ENCODE measurements around the gene GNAQ.
"Not testable (repeated sequence)": the region's sequence is repeated elsewhere in the genome, so short reads cannot be mapped to it uniquely, and the experiment has no call there.

The GNAQ gene

GRCh38 chr9:77893706-77894105 lies 137.9 kb downstream of the GNAQ start:
- Mint-ChIP-seq H3K9me3 (no peaks in the 10 kb centered on the region), H3K27ac (no peak overlapping the region), H3K36me3 (ENCODE audit: low read depth) (peaks cover 12% of the 10 kb centered on the region), H3K27me3 (no peaks in the 10 kb centered on the region), H3K4me1 (ENCODE audit: low read depth) (peaks cover 23% of the 10 kb centered on the region), H3K4me3 (no peak overlapping the region)
- DNase-seq, result no peak

DNA sequence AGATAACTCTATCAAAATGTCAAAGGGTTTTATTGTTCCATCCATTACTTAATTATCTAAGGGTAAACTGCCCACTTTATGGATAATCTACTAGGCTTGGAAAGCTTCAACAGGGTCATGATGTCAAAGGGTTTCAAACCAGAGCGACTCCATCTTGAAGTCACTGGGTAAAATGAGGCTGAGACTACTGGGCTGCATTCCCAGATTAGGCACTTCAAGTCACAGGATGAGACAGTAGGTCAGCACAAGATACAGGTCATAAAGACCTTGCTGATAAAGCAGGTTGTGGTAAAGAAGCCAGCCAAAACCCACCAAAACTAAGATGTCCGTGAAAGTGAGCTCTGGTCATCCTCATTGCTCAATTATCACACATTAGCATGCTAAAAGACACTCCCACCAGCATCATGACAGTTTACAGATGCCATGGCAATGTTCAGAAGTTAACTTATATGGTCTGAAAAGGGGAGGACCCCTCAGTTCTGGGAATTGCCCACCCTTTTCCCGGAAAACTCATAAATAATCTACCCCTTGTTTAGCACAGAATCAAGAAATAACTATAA lies 138.6 kb downstream of the GNAQ start:
- H3K36me3 Mint-ChIP-seq (ENCODE audit: low read depth), result peaks cover 16% of the 10 kb centered on the region
- H3K4me1 Mint-ChIP-seq (ENCODE audit: low read depth), result peaks cover 23% of the 10 kb centered on the region
- no peak overlapping the region for H3K27ac Mint-ChIP-seq
- no peak for DNase-seq
- no peaks in the 10 kb centered on the region for H3K9me3 Mint-ChIP-seq
- H3K27me3 Mint-ChIP-seq, result no peaks in the 10 kb centered on the region
- no peak overlapping the region for H3K4me3 Mint-ChIP-seq

DNA sequence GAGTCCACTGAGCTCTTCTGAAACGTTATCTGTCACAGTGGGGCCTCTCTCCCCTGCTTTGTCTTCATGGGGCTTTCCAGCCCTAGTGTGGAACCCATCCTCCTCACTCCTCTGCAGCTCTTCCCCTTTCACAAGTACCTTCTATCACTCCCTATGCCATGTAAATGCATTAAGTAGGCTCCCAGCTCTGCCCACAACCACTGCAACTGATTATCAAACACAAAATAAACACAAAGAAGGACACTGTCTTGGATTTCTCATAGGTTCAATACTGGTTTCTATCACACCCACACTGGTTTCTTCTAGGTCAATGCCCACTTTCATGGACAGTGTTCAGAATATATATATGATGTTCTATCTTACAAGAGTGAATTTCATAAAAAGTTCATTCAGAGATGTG lies 139.4 kb downstream of the GNAQ start:
- Mint-ChIP-seq H3K27me3 (no peaks in the 10 kb centered on the region), H3K4me3 (no peak overlapping the region), H3K9me3 (no peaks in the 10 kb centered on the region), H3K27ac (peak overlapping the region; percentile 18), H3K36me3 (ENCODE audit: low read depth) (peaks cover 16% of the 10 kb centered on the region), H3K4me1 (ENCODE audit: low read depth) (peaks cover 18% of the 10 kb centered on the region)
- no peak for DNase-seq

DNA sequence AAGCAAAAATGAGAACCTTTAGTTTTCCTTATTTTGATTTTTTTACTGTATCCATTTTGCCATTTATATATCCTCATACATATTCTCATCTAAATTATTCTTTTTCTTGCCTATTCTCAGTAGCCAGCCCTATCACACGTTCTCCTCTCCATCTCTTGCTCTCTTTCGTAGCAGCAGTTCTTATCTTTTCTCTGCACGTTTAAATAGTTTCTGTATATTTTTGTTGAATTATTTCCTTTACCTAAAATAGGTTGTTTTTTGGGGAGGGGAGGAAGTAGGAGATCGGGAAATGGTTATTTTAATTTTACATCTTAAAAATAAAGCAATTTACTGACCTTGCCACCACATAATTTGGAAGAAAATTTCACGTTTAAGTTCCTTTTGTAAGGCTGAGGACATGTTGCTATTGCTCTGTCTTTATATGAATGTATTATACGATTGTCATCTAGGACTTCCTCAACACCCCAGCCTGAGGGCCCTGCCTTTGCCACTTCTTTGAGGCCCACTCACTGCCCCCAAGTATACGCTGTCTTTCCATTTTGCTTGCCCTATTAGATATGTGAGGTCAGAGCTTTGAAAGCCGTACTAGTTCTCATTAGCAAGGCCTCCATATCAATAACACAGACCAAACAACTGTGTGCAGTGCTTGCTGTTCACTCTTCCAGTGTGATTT lies 140.3 kb downstream of the GNAQ start:
- peaks cover 16% of the 10 kb centered on the region for H3K4me1 Mint-ChIP-seq (ENCODE audit: low read depth)
- peaks cover 16% of the 10 kb centered on the region for H3K36me3 Mint-ChIP-seq (ENCODE audit: low read depth)
- H3K4me3 Mint-ChIP-seq, result no peak overlapping the region
- no peaks in the 10 kb centered on the region for H3K9me3 Mint-ChIP-seq
- no peaks in the 10 kb centered on the region for H3K27me3 Mint-ChIP-seq
- no peak overlapping the region for H3K27ac Mint-ChIP-seq
- DNase-seq, result no peak

- peaks cover 8% of the 10 kb centered on the region for H3K36me3 Mint-ChIP-seq (ENCODE audit: low read depth)
- H3K27me3 Mint-ChIP-seq, result no peaks in the 10 kb centered on the region
- H3K9me3 Mint-ChIP-seq, result no peaks in the 10 kb centered on the region
- peaks cover 28% of the 10 kb centered on the region for H3K4me1 Mint-ChIP-seq (ENCODE audit: low read depth)
- H3K27ac Mint-ChIP-seq, result no peak overlapping the region
- no peak for DNase-seq
- H3K4me3 Mint-ChIP-seq, result no peak overlapping the region
Observed at GRCh38 chr9:77887662-77888061, 143.9 kb downstream of the GNAQ start.

GRCh38 chr9:77885104-77885672 lies 146.4 kb downstream of the GNAQ start:
- H3K27ac Mint-ChIP-seq, result no peak overlapping the region

DNA sequence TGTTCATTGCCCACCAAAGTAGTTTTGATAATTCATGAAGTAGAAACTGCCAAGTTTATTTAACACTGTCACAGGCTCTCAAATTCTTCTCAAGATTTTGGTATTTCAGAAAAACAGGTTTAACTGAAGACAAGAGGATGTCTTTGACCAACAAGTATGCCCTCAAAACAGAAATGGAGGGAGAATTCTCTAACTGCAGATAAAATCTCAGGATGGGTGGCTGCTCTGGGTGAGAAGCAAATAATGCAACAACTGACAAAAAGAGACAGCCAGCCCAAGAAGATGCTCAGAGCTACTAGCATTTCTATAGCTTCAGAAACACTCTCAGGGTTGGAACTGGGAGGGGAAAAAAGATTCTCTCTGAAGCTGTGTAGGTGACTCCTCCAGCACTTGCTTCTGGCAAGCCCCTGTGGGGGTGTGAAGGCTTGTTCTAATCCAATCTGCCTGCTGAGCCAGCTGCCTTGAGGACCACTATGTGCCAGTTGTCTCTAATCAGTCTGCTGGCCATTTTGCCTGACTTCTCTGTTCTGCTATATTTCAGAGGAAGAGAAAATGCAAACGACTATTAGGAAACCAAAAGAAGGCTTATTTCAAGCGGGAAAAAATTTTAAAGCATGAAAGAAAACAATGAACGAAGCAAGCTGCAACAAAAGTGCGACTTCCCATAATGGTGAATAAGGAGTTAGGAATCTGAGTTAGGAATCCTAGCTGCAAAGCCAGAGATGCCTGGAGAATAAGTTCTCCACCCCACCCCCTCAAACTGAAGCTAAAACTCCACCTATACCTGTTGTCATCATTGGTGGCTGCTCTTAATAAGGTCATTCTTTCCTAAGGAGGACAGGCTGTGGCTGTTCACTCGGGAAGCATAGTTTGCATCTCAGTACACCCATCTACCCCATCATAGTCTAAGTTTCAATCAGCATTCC lies 147.5 kb downstream of the GNAQ start:
- Mint-ChIP-seq H3K36me3 (ENCODE audit: low read depth) (peaks cover 11% of the 10 kb centered on the region), H3K27me3 (no peaks in the 10 kb centered on the region), H3K27ac (no peak overlapping the region), H3K4me1 (ENCODE audit: low read depth) (peaks cover 21% of the 10 kb centered on the region), H3K4me3 (no peak overlapping the region), H3K9me3 (no peaks in the 10 kb centered on the region)
- DNase-seq, result no peak

More at GRCh38 chr9:77885104-77885672, 146.4 kb downstream of the GNAQ start:
- no peak overlapping the region for H3K4me3 Mint-ChIP-seq
- H3K9me3 Mint-ChIP-seq, result no peaks in the 10 kb centered on the region
- peaks cover 13% of the 10 kb centered on the region for H3K36me3 Mint-ChIP-seq (ENCODE audit: low read depth)
- DNase-seq, result no peak
- H3K4me1 Mint-ChIP-seq (ENCODE audit: low read depth), result peaks cover 21% of the 10 kb centered on the region
- H3K27me3 Mint-ChIP-seq, result no peaks in the 10 kb centered on the region

GRCh38 chr9:77883133-77883532 lies 148.5 kb downstream of the GNAQ start:
- Mint-ChIP-seq H3K4me3 (no peak overlapping the region), H3K9me3 (no peaks in the 10 kb centered on the region), H3K27me3 (no peaks in the 10 kb centered on the region), H3K27ac (peak overlapping the region; percentile 41), H3K36me3 (ENCODE audit: low read depth) (peaks cover 5% of the 10 kb centered on the region), H3K4me1 (ENCODE audit: low read depth) (peaks cover 21% of the 10 kb centered on the region)
- DNase-seq, result no peak

GRCh38 chr9:77882294-77882693 lies 149.3 kb downstream of the GNAQ start:
- peaks cover 21% of the 10 kb centered on the region for H3K4me1 Mint-ChIP-seq (ENCODE audit: low read depth)
- DNase-seq, result no peak
- no peaks in the 10 kb centered on the region for H3K27me3 Mint-ChIP-seq
- H3K4me3 Mint-ChIP-seq, result no peak overlapping the region
- H3K27ac Mint-ChIP-seq, result no peak overlapping the region
- H3K36me3 Mint-ChIP-seq (ENCODE audit: low read depth), result peaks cover 5% of the 10 kb centered on the region
- no peaks in the 10 kb centered on the region for H3K9me3 Mint-ChIP-seq

- H3K27ac Mint-ChIP-seq; H3K4me3 Mint-ChIP-seq; H3K27me3 Mint-ChIP-seq; DNase-seq; H3K36me3 Mint-ChIP-seq (ENCODE audit: low read depth); H3K9me3 Mint-ChIP-seq: not testable (repeated sequence)
- H3K4me1 Mint-ChIP-seq (ENCODE audit: low read depth), result peaks cover 21% of the 10 kb centered on the region
Observed at GRCh38 chr9:77881634-77882033, 150.0 kb downstream of the GNAQ start.

DNA sequence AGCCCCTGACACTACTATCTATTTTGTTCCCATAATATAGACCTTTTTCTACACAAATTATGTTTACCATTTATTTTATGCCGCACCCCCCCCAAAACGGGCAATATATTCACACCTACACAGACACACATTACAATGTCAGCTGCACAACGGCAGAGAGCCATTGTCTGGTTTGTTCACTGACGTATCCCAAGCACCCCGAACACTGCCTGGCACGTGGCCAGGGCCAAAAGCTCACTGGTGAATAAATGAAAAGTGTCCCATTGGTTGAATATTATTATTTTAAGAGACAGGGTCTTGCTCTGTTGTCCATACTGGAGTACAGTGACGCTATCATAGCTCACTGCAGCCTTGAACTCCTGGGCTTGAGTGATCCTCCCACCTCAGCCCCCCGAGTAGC lies 150.5 kb downstream of the GNAQ start:
- H3K27me3 Mint-ChIP-seq, result no peaks in the 10 kb centered on the region

DNA sequence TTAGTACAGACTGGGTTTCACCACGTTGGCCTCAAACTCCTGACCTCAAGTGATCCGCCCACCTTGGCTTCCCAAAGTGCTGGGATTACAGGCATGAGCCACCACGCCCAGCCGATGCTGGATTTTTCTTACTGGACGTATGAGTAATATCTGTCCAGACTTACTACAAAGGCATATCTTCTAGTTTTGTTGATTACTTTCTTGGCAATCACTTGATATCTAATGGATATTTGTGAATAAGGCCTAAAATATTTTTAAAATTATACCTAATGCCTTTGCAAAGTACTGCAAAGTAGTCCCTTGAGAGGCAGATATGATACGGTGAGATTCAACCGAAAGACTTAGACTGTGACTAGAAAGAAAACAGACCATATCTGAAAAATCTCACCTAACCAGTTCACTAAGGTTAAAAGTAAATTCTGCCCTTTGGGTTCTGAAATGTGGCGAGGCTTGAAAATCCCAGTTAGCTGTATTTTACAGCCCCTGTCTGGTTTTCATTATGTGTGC lies 152.1 kb downstream of the GNAQ start:
- no peak overlapping the region for H3K4me3 Mint-ChIP-seq
- DNase-seq, result no peak
- H3K27ac Mint-ChIP-seq, result no peak overlapping the region
- peaks cover 19% of the 10 kb centered on the region for H3K4me1 Mint-ChIP-seq (ENCODE audit: low read depth)
- peaks cover 11% of the 10 kb centered on the region for H3K36me3 Mint-ChIP-seq (ENCODE audit: low read depth)
- no peaks in the 10 kb centered on the region for H3K27me3 Mint-ChIP-seq
- H3K9me3 Mint-ChIP-seq, result no peaks in the 10 kb centered on the region

More for the DNA sequence above, 150.5 kb downstream of the GNAQ start:
- Mint-ChIP-seq H3K9me3 (no peaks in the 10 kb centered on the region), H3K4me3 (no peak overlapping the region), H3K27ac (no peak overlapping the region), H3K4me1 (ENCODE audit: low read depth) (peaks cover 21% of the 10 kb centered on the region), H3K36me3 (ENCODE audit: low read depth) (peaks cover 5% of the 10 kb centered on the region)
- DNase-seq, result no peak

DNA sequence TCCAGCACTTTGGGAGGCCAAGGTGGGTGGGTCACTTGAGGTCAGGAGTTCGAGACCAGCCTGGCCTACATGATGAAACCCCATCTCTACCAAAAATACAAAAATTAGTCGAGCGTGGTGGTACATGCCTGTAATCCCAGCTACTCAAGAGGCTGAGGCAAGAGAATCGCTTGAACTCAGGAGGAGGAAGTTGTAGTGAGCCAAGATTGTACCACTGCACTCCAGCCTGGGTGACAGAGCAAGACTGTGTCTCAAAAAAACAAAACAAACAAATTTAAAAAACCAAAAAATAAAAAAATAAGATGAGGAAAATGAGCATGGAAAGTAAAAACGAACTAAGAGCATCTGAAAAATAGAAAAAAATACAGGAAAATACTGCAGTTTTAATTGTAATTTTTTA lies 152.8 kb downstream of the GNAQ start:
- H3K27ac Mint-ChIP-seq, DNase-seq, H3K4me3 Mint-ChIP-seq, H3K9me3 Mint-ChIP-seq, H3K27me3 Mint-ChIP-seq: not testable (repeated sequence)
- Mint-ChIP-seq H3K36me3 (ENCODE audit: low read depth) (peaks cover 15% of the 10 kb centered on the region), H3K4me1 (ENCODE audit: low read depth) (peaks cover 14% of the 10 kb centered on the region)

DNA sequence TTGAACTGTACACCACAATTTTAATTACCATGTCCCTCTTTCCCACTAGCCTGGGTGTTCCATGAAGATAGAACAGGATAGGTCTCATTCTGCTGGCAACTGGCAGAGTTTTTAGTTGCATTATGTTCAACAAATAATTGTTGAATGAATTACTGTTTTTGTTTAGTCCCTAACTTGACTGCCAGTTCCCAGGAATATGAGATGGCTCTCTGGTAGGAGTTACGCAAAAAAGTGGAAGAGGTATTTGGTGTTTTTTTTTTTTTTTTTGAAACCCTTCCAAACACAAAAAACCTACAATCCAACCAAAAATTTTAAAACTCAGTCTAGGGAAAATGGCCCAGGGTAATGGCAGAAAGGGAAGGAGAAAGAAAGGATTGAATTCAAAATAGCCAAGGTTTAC lies 153.6 kb downstream of the GNAQ start:
- DNase-seq, result no peak
- H3K27ac Mint-ChIP-seq, result no peak overlapping the region
- peaks cover 18% of the 10 kb centered on the region for H3K36me3 Mint-ChIP-seq (ENCODE audit: low read depth)
- H3K4me1 Mint-ChIP-seq (ENCODE audit: low read depth), result peaks cover 6% of the 10 kb centered on the region
- no peaks in the 10 kb centered on the region for H3K9me3 Mint-ChIP-seq
- H3K4me3 Mint-ChIP-seq, result no peak overlapping the region
- H3K27me3 Mint-ChIP-seq, result no peaks in the 10 kb centered on the region

Measured in activated T-cell treated with anti-CD3 and anti-CD28 coated beads, Interleukin-2, amount 50 U/mL, for 24 hours (primary cell).